ENCODE data around the gene C7orf25.
A peak's percentile ranks its signal among the peaks of the same experiment; 100 is the strongest.

C7orf25 gene

DNA sequence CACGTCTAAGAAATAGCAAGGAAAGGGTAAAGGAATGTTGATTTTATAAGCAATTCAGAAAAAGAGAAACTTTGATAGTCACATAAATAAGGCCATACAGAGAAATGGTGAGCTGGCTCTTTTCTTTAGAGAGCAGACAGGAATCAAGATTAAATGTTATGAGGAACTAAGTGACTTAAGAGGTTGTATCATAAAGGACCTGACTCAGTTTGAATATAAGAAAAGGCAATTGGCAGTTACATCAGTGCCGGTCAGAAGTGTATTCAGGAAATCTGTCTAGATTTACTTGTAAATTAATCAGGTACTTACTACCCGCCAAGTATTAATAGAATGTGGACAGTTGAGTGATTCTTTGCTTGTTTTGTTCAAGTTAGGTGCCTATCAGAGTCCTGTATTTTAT is 22.4 kb upstream of the C7orf25 start:
- Mint-ChIP-seq H3K4me1 (peaks cover 54% of the 10 kb centered on the region), H3K27ac (peak overlapping the region; percentile 56), H3K27me3 (no peaks in the 10 kb centered on the region), H3K4me3 (peak overlapping the region; percentile 98), H3K9me3 (no peaks in the 10 kb centered on the region), H3K36me3 (peaks cover 16% of the 10 kb centered on the region)

DNA sequence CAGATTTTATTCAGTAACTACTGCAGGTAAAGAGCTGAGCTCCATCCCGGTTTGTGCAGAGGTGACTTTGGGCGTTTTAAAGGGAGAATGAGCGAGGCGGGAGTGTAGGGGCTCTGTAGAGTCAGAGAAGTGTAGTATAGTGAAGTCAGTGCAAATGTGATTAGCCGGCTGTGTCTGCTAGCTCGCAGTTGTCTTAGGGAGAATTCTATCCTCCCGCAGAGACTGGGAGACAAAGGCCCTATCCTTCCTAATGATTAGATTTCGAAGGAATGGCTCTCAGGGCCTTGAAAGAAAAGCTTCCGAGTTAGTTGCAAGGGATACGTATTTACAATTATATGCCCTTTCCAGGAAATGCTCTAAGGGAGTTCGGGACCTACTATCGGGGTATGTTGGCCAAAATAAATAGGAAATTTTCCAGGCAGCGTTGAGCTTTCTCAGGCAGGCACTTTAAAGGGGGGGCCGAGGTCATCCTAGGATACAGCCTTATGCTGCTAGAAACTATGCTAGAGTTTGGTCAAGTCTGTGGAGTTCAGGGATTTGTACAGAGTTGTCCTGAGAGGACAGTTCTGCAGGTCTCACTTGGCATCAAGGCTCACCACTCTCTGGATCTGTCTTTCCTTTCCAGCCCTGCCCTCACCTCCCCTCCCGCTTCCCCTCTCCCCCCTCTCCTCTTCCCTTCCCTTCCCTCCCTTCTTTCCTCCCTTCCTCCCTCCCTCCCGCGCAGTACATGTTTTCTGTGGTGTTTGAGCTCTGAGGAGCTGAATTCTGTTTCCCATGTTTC is 21.1 kb upstream of the C7orf25 start:
- H3K9me3 Mint-ChIP-seq: no peaks in the 10 kb centered on the region
- peaks cover 16% of the 10 kb centered on the region for H3K36me3 Mint-ChIP-seq
- peak overlapping the region; percentile 100 for H3K27ac Mint-ChIP-seq
- H3K4me1 Mint-ChIP-seq: peaks cover 57% of the 10 kb centered on the region
- H3K4me3 Mint-ChIP-seq: peak overlapping the region; percentile 98
- no peaks in the 10 kb centered on the region for H3K27me3 Mint-ChIP-seq

DNA sequence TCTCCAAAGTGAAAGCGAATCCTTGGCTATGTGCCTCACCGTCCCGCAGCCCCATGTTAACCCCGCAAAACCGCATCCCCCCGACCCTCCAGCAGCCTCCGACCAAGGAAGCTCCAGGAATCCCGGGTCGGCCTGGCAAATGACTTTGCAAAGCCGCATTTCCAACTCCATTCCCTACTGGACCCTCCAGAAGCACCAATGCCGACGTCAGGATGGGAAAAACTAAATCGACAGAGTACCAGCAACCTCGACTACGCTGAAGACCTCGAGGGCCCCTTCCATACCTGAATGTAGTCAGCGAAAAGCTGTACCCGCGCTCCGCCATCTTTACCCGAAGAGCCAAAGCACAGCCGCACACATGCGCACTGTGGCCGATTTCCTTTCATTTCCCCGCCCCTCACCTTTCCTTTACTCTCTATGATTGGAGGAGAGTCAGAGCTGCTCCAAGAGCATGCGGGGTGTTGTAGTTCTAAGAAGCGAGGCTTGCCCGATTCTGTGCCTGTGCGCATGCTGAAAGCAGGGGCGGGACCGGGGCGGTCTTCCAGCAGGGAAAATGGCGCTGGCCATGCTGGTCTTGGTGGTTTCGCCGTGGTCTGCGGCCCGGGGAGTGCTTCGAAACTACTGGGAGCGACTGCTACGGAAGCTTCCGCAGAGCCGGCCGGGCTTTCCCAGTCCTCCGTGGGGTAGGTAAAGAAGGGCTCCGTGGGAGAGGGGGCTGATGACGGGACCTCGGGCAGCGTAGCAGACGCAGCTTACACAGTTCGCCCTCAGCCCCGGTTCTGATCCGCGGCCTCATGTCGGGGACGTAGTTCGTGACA is 20.2 kb upstream of the C7orf25 start, which contains the start of the genes MRPL32 and PSMA2:
Gene MRPL32 (plus strand): TSS at position 543 of the 818 bp plus-strand sequence. CDS start 11 bp downstream, at position 554.
Gene PSMA2 (minus strand): TSS at position 341 of the 818 bp plus-strand sequence. CDS start 16 bp downstream, at position 325.
- Mint-ChIP-seq H3K9me3 (no peaks in the 10 kb centered on the region), H3K4me1 (peaks cover 62% of the 10 kb centered on the region), H3K36me3 (peaks cover 13% of the 10 kb centered on the region), H3K27ac (peak within 1 kb of the TSS; percentile 100), H3K27me3 (no peaks in the 10 kb centered on the region), H3K4me3 (peak within 1 kb of the TSS; percentile 98)

DNA sequence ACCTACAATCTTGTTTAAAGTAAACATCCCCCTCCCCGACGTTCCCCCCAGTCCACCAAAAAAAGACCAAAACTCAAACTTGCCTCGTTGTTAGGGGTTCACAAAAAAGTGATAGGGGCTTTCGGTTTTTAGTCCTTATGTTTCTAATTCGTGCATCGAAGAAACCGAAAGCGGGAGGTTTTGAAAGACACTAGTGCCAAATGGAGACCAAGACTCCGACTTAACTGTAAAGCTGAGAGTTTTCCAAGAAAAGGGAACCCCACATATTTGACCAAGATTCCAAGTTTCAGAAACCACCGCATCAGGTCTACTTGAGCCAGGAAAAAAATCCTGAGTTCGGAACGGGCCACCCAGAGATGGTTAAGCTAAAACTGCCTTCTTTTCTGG is 19.6 kb upstream of the C7orf25 start:
- Mint-ChIP-seq H3K36me3 (peaks cover 12% of the 10 kb centered on the region), H3K27me3 (no peaks in the 10 kb centered on the region), H3K4me3 (peak overlapping the region; percentile 98), H3K27ac (peak overlapping the region; percentile 100), H3K9me3 (no peaks in the 10 kb centered on the region), H3K4me1 (peaks cover 65% of the 10 kb centered on the region)

DNA sequence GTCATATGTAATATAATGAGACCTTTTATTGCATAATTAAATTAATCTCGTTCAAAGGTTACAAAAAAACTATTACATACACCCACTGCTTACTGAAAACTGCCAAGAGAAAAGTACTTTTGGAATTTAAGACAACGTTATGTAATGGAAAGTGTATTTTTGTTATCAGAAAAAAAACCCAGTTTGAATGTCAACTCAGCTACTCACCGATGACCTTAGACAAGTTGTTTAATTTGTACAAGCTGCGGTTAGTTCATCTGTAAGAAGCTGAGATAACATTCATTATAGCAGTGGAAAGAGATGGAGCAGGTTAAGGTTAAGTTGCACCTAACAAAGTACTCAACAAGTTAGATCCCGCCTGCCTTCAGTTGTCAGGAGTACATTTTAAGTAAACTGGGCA is 19.0 kb upstream of the C7orf25 start:
- Mint-ChIP-seq H3K36me3 (peaks cover 11% of the 10 kb centered on the region), H3K27me3 (no peaks in the 10 kb centered on the region), H3K4me3 (peak overlapping the region; percentile 98), H3K9me3 (no peaks in the 10 kb centered on the region), H3K27ac (peak overlapping the region; percentile 100), H3K4me1 (peaks cover 60% of the 10 kb centered on the region)

DNA sequence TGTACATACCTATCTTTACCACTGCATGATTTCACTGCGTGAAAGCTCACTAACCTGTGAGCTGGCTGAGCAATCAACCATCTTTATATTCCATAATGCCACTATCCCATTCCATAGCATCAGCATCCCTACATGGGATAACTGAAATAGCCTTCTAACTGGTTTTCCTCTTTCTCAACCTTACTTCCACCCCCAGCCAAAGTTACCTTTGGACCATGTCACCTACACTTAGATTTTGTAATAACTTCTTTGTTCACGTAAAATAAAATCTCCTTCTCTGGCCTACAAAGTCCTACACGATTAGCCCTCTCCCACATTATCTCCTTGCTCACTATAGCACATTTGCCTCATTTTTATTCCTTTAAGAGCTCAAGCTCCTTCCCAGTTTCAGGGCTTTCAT is 17.6 kb upstream of the C7orf25 start:
- H3K4me3 Mint-ChIP-seq: peak overlapping the region; percentile 81
- H3K36me3 Mint-ChIP-seq: peaks cover 12% of the 10 kb centered on the region
- H3K27me3 Mint-ChIP-seq: no peaks in the 10 kb centered on the region
- peak overlapping the region; percentile 57 for H3K27ac Mint-ChIP-seq
- H3K9me3 Mint-ChIP-seq: no peaks in the 10 kb centered on the region
- peaks cover 55% of the 10 kb centered on the region for H3K4me1 Mint-ChIP-seq

DNA sequence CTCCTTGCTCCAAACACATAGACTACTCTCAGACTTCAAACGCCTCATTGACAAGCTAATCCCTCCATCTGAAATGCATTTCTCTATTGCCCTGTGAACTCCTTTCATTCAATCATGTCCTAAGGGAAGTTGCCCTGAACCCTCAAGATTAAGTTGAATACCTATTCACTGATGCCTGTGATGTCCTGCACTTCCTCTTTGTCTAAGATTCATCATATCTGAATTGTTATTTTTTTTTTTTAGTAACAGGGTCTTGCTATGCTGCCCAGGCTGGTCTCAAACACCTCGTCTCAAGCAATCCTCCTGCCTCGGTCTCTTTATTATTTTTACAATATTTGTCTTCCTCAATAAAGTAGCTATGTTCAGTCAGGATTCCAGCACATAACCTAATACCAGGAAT is 16.9 kb upstream of the C7orf25 start:
- no peak overlapping the region for H3K27ac Mint-ChIP-seq
- no peaks in the 10 kb centered on the region for H3K27me3 Mint-ChIP-seq
- no peaks in the 10 kb centered on the region for H3K9me3 Mint-ChIP-seq
- H3K4me3 Mint-ChIP-seq: peak overlapping the region; percentile 57
- H3K4me1 Mint-ChIP-seq: peaks cover 52% of the 10 kb centered on the region
- peaks cover 15% of the 10 kb centered on the region for H3K36me3 Mint-ChIP-seq

DNA sequence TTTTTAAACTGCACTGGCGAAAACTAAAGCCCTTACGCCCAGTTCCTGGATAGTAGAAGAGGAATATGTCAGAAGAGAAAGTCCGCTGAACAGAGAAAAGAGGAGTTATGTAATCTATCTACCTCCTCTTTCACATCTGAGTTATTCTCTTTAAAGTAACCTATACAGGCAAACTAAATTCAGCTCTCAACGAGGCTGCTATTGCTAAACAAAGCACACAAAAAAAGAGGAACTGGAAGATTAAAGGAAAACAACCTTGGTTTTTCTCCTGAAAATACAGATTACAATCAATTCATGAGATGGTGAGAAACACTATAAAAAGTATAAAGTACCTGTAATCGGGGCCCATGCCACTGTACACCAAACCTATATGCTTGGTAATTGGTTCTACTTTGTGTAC is 14.3 kb upstream of the C7orf25 start:
- H3K27ac Mint-ChIP-seq: no peak overlapping the region
- no peaks in the 10 kb centered on the region for H3K9me3 Mint-ChIP-seq
- no peaks in the 10 kb centered on the region for H3K27me3 Mint-ChIP-seq
- peaks cover 25% of the 10 kb centered on the region for H3K36me3 Mint-ChIP-seq
- peaks cover 57% of the 10 kb centered on the region for H3K4me1 Mint-ChIP-seq
- no peak overlapping the region for H3K4me3 Mint-ChIP-seq

DNA sequence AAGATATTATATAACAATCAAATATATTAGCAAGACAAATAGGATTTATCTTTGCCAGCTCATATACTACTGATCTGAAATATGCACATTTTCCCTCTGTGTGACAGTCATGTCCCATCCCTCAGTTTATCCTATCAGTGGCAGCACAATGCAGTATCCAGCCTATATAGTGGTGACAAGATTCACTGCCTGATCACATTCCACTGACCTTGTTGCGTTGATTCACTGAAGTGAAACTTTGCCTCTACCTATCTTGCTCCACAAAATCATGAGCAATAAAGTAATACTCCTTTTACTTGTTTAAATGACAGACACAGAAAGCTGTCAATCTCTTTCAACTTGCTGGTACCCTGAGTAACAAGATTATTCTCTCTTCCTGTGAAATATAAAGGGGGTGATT is 13.8 kb upstream of the C7orf25 start:
- Mint-ChIP-seq H3K27me3 (no peaks in the 10 kb centered on the region), H3K27ac (peak overlapping the region; percentile 35), H3K9me3 (no peaks in the 10 kb centered on the region), H3K36me3 (peaks cover 27% of the 10 kb centered on the region), H3K4me1 (peaks cover 54% of the 10 kb centered on the region), H3K4me3 (peak overlapping the region; percentile 30)

DNA sequence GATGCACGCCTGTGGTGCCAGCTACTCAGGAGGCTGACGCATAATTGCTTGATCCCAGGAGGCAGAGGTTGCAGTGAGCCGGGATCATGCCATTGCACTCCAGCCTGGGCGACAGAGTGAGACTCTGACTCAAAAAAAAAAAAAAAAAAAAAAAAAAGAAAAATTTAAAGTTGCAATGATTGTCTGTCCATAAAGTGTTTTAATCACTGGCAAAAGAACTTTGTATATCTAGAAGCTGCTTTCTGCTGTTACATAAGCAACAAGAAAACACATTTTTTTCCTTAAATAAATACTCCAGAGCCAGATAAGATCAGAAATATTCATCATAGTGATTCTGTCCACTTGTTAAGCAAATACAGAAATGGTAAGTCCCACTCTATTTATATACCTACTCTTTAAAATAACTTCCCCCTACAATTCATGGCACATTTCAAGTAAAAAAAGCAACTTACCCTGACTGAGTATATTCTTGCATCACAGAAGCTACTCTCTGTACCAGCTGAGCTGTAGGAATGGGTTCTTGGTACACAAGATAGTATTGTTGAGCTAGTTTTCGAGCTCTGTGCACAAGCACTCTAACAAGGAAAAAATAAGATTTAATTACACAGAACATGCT is 12.5 kb upstream of the C7orf25 start:
- Mint-ChIP-seq H3K27ac (no peak overlapping the region), H3K4me1 (peaks cover 42% of the 10 kb centered on the region), H3K36me3 (peaks cover 32% of the 10 kb centered on the region), H3K27me3 (no peaks in the 10 kb centered on the region), H3K9me3 (no peaks in the 10 kb centered on the region), H3K4me3 (no peak overlapping the region)

DNA sequence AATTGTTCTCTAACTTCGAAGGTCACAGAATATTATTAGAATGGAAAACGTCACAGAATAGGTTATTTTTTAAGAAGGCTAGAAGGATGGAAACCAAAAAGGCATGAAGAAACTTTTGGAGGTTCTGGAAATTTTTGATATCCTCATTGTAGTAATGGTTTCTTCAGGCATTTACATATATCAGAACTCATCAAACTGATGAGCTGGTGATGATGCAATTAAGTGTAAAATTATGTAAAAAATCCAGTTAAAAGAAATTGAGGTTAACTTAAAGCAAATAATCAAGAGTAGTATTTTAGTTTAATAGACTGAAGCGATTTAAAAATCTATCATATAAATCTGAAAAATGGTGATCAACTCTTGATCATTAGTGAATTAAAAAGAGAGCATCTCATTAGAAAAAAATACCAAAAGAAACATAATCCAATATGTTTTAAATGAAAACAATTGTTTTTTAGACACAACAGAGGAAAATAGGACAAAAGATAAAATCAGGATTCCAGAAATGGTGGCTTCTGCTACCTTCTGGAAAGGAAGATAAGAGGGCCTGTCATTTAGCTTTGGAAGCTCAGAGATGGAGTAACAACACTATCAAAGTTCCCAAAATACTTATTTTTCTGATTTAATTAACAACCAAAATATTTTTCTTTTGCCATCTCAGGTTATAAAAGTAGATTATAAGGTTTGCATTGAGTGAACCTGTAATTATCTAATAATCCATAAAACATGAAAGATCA is 10.3 kb upstream of the C7orf25 start:
- Mint-ChIP-seq H3K4me1 (peaks cover 22% of the 10 kb centered on the region), H3K27ac (peak overlapping the region; percentile 65), H3K9me3 (no peaks in the 10 kb centered on the region), H3K4me3 (no peak overlapping the region), H3K36me3 (peaks cover 33% of the 10 kb centered on the region), H3K27me3 (no peaks in the 10 kb centered on the region)

DNA sequence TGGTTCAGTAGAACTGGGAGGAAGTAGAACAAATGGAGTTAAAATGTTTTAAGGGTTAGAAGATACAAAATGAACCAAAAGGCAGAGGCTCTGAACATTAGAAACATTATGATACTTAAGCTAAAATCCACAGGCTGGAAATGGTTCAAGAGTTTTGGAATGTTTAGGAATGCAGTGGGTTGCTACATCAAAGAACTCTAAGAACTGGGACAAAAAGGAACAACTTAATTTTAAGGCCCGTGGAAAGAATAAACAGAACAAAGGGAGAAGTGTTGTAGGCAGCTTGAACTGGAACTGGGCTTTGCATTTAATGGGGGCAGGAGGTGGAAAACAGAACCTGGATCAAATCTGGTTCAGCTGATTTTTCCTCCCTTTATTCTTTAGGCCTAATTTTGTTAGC is 3.5 kb upstream of the C7orf25 start:
- H3K4me1 Mint-ChIP-seq: peaks cover 47% of the 10 kb centered on the region
- H3K27me3 Mint-ChIP-seq: no peaks in the 10 kb centered on the region
- no peaks in the 10 kb centered on the region for H3K9me3 Mint-ChIP-seq
- H3K27ac Mint-ChIP-seq: peak overlapping the region; percentile 13
- peaks cover 23% of the 10 kb centered on the region for H3K36me3 Mint-ChIP-seq
- H3K4me3 Mint-ChIP-seq: no peak overlapping the region

DNA sequence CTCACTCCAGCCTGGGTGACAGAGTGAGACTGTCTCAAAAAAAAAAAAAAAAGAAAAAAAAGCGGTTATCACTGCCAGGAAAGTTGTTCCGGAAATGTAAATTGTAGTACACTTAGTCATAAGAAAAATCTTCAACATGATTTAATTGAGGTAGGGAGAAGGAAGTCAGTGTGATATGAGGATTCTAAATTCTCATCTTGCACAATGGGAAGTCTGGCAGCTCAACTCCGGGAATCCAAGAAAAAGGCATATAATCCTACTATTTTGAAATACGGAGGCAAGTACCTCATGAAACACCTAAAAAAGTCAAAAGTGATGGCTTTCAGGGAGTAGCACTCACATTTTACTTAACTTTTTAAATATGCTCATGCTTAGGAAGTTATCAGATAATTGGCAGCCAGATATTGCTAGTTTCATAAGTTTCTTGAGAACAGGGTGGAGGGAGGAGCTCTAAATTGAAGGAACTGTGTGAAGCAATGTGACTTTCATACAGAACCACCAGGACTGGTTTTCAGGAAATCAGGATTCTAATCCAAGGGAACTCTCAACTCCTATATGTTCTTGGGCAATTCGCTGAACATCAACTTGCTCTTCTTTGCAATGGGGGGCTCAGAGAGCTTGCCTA is 2.7 kb upstream of the C7orf25 start:
- H3K4me1 Mint-ChIP-seq: peaks cover 54% of the 10 kb centered on the region
- H3K9me3 Mint-ChIP-seq: no peaks in the 10 kb centered on the region
- H3K27me3 Mint-ChIP-seq: no peaks in the 10 kb centered on the region
- peak overlapping the region; percentile 95 for H3K27ac Mint-ChIP-seq
- H3K4me3 Mint-ChIP-seq: peak overlapping the region; percentile 35
- peaks cover 20% of the 10 kb centered on the region for H3K36me3 Mint-ChIP-seq

DNA sequence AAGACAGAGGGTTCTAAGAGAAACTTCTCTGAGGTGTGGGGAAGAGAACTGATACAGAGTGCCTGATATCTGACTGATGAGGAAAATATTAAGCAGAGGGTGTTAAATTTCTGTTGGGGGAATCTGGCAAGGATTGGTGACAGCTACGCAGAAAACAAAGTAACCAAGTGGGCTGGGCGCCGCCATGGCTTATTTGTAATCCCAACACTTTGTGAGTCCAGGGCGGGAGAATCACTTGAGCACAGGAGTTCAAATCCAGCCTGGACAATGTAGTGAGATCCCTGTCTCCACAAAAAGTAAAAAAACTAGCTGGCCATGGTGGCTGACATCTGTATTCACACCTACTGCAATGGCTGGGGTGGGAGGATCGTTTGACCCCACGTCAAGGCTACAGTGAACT is 2.1 kb upstream of the C7orf25 start:
- Mint-ChIP-seq H3K9me3 (no peaks in the 10 kb centered on the region), H3K4me3 (peak overlapping the region; percentile 75), H3K27me3 (no peaks in the 10 kb centered on the region), H3K4me1 (peaks cover 55% of the 10 kb centered on the region), H3K27ac (peak overlapping the region; percentile 95), H3K36me3 (peaks cover 15% of the 10 kb centered on the region)

DNA sequence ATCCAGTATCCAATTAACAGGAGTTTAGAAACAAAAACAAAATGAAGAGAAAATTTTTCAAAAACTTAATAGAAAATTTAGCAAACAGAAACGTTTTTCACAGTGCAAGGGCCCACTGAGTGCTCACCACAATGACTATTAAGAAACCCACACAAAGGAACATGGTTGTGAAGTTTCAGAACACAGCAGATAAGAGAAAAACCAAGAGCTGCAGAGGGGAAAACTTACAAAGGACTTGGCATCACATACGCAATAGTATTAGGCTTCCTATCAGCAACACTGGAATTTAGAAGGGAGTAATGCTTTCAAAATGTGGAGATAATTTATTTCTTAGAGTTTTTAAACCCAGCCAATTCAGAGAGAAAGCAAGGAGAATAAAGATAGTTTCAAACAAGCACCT is 1.7 kb upstream of the C7orf25 start:
- Mint-ChIP-seq H3K27me3 (no peaks in the 10 kb centered on the region), H3K9me3 (no peaks in the 10 kb centered on the region), H3K4me3 (peak overlapping the region; percentile 75), H3K27ac (peak overlapping the region; percentile 95), H3K4me1 (peaks cover 56% of the 10 kb centered on the region), H3K36me3 (peaks cover 15% of the 10 kb centered on the region)
